Posterior vena cava (tissue), 2 donors: Measurements from ENCODE around the gene MRTFA. TPM values are rescaled to one million over a fixed set of nuclear protein-coding genes. Genes with fewer than 3 reads are reported as not detected.
"Not testable (repeated sequence)": the region's sequence is repeated elsewhere in the genome, so short reads cannot be mapped to it uniquely, and the experiment has no call there.

Experiments used
- DNase-seq: peaks from one replicate; pipeline ENCODE4 v3.0.0-alpha.2; 2020; ENCODE audit warnings: low spot score
- intact Hi-C, 2 donors: fragments of 100-400 bp; cut with DNase I; formaldehyde crosslinking; loops; one replicate each; pipeline versions ENCODE4 v1.14.1 to v1.14.2; 2022 to 2023
- total RNA-seq, 2 donors: library from RNA; stranded (reverse); fragmentation: NEBNext Ultra II Directional; extraction: Animal tissue kit (Norgen Biotek cat#: 25700); gene quantifications; one replicate each; pipeline ENCODE4 v1.2.1, GENCODE V29; 2021
- donor health status: DM: yes; HTN: yes; CAD: no.
- donor health status: DM: yes; HTN: yes; CAD: no.

The MRTFA gene
- total RNA-seq, 2 donors from 2014 or later = 72.8 to 76.5 TPM

DNA sequence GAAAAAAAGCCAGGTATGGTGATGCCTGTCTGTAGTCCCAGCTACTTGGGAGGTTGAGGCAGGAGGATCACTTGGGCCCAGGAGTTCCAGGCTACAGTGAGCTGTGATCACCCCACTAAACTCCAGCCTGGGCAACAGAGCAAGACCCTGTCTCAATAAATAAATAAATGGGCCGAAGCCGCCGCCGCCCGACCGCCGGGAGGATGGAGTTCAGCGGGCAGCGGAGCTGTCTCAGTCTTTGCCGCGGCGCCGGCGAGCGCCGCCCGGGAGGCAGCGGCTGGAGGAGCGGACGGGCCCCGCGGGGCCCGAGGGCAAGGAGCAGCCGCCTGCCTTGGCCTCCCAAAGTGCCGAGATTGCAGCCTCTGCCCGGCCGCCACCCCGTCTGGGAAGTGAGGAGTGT is 100.4 kb downstream of the MRTFA start:
- intact Hi-C loops, DNase-seq: not testable (repeated sequence)

DNA sequence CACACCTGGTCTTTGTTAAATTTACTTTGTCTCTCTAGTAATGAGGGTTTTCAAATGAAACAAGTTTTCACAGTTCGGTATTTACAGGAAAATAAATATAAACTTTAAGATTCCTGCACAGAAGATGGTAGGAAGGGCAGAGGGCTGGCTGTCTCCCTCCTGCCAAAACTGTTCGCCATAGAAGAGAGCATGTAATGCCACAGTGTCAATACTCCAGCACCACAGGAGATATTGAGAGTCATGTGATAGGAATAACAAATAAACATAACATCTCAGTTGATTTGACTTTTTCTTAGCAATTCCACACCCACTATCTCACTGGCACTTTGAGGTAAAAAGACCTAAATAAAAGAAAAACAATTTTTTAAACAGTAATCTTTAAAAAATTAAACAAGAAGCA is 100.9 kb downstream of the MRTFA start:
- intact Hi-C loops = no loop called here
- no peak for DNase-seq

DNA sequence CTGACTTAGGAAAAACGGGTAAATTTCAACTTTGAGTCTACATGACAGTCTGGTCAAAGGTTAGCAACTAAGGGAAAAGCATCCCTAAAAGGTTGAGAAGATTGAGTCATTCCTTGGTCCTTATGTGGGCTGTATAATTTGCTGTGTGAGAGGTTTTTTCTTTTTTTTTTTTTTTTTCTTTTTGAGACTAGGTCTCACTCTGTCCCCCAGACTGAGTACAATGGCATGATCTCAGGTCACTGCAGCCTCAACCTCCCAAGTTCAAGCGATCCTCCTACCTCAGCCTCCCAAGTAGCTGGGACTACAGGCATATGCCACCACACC is 101.4 kb downstream of the MRTFA start:
- intact Hi-C loops = no loop called here
- no peak for DNase-seq

DNA sequence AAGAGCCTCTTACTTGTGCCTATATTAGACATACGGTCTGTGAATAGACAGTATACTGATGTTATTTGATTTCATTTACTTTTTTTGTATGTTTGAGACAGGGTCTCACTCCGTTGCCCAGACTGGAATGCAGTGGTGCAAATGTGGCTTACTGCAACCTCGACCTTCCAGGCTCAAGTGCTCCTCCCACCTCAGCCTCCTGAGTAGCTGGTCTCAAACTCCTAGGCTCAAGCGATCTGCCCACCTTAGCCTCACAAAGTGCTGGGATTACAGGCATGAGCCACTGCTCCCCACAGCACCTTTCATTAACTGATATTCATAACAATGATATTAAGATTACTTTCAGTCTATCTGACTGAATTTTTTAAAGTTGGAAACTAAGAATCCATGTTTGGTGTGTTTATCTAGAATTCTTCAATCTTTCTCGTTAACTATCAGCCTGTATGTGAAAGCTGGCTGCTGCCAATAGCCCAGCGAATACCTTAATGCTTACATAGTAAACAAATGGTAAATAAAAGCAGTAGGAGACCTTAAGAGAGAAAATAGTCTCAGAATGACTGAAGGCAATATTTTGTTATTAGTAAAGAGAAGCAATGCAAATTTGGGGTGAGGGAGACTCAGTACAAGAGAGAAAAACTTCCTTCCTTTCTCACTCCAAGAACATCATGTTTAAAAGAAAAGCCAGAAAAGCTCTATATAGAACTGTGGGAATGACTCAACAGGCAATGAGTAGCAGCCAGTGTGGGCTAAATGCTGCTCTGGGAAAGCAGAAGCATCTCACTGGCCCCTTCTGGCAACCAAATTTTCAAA is 101.9 kb downstream of the MRTFA start:
- intact Hi-C loops = loop anchor here in 1 of 2 donors (5.0 kb wide), 1 partner anchor 103 kb away; the partner anchor contains the start of gene MRTFA
- DNase-seq = no peak

DNA sequence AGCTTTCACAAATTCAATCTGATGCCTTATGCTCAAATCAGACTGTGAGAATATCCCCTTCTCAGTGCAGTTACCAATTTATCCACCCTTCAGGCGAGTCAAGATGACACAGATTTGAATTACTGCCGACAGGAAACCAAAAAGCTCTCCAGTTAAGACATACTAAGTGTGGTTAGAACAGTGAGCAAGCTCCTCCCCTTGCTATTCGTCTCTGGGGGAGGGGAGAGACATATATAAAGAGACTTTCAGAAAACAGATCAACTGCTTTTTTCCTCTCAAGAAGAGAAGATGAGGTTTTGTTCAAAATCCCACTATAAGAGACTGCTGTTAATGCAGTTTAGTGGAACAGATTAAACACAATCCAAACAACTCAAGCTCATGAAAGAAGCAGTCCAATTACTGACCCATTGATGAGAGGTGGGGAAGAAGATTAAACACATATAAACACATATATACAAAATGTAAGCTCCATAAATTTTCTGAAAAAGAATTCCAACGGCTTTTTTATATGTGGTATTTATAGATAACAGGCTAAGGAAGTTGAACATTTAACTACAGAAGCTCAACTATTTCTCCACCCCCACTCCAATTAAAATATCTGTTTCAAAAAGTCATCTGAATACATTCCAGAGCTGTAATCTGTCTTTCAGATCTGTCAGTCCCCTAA is 102.7 kb downstream of the MRTFA start:
- DNase-seq = no peak

DNA sequence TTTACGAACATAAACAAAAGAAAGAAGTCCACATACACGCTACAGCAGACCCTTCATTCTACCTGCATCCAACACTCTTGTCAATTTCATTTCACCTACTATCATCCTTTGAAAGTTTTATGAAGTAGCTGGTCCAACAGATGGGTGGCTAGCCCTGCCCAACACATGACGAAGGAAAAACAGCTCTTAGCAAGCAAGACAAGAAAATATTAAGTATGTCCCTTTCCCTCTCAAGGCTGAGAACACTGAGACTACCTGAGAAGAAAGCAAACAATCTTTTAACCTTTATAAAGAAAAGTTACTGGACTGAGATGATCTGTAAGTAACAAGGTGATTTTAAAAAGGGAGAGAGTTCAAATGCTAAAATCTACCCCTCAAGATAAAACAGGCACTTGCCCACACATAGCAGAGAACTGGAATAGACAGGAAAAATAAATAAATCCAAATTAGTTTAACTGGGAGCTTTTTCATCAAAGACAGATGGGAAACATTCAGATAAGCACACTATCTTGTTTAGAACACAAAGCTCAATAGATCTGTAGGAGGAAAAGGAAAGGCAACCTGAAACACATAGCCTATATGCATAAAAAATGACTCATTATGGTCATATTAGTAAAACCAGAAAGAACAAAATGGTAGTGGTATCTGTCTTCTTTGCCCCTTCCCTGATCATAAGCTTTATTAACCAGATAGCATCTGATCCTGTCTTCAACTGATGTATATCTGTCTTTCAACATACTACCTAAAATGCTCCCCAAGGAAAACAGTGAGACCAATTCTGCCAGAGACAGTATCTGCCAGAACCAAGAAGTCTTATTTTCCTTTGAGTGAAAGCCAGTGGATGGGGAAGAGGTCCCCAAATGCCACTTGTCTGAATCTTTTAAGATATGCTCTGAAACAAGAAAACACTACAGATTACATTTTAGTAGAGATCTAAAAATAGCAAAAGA is 104.3 kb downstream of the MRTFA start:
- intact Hi-C loops = loop anchor here in 1 of 2 donors (5.0 kb wide), 1 partner anchor 105 kb away; the partner anchor contains the start of gene MRTFA

More for the DNA sequence above, 102.7 kb downstream of the MRTFA start:
- intact Hi-C loops = loop anchor here in 1 of 2 donors (5.0 kb wide), 1 partner anchor 103 kb away; the partner anchor contains the start of gene MRTFA

DNA sequence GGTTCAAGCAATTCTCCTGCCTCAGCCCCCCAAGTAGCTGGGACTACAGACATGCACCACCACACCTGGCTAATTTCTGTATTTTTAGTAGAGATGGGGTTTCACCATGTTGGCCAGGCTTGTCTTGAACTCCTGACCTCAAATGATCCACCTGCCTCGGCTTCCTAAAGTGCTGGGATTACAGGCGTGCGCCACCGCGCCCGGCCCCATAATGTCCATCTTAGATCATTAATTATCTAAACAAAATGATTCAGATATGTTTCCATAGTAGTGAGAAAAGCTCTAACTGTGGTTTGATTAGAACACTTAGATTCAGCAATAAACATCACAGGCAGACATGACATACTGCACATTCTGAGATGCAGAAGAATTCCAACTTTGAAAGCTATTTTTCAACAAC is 106.1 kb downstream of the MRTFA start:
- not testable (repeated sequence) for DNase-seq
- intact Hi-C loops = loop anchor here in 1 of 2 donors (5.0 kb wide), 1 partner anchor 107 kb away; the partner anchor contains the start of gene MRTFA

More for the DNA sequence above, 104.3 kb downstream of the MRTFA start:
- no peak for DNase-seq

- intact Hi-C loops = loop anchor here in 1 of 2 donors (5.0 kb wide), 1 partner anchor 107 kb away; the partner anchor contains the start of gene MRTFA
- DNase-seq = no peak
Observed at GRCh38 chr22:40529821-40530220, 106.7 kb downstream of the MRTFA start.

- no peak for DNase-seq
- intact Hi-C loops = no loop called here
Observed at GRCh38 chr22:40526960-40527359, 109.6 kb downstream of the MRTFA start.

GRCh38 chr22:40525250-40525884 is 111.2 kb downstream of the MRTFA start:
- intact Hi-C loops = no loop called here
- no peak for DNase-seq

DNA sequence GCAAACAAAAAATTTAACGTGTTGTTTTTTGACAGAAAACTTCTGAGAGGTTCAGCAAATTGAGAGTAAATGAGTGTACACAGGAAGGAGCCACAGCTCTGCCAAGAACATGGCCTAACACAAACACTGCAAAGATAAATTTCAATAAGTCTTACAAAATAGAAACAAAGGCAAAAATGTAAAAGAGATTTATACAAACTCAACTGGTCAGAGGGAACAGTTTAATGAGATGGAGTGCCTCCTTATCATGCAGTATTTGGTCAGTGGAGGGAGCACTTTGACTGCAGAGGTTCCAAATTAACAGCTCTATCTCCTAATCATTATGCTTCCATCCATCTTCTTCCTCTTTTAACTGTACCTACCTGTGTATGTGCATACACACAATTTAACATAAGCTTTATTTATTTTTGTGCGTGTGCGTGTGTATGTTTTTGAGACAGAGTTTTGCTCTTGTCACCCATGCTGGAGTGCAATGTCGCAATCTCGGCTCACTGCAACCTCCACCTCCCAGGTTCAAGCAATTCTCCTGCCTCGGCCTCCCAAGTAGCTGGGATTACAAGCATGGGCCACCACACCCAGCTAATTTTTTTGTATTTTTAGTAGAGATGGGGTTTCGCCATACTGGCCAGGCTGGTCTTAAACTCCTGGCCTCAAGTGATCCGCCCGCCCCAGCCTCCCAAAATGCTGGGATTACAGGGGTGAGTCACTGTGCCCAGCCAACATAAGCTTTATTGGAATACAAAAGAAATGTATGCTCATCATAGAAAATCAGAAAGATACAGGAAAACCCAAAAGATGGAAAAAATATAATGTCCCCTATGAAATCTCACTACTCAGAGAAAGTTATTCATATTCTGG is 111.9 kb downstream of the MRTFA start:
- no peak for DNase-seq
- intact Hi-C loops = loop anchor here in 1 of 2 donors (5.0 kb wide), 1 partner anchor 477 kb away; no protein-coding TSS in a partner anchor

DNA sequence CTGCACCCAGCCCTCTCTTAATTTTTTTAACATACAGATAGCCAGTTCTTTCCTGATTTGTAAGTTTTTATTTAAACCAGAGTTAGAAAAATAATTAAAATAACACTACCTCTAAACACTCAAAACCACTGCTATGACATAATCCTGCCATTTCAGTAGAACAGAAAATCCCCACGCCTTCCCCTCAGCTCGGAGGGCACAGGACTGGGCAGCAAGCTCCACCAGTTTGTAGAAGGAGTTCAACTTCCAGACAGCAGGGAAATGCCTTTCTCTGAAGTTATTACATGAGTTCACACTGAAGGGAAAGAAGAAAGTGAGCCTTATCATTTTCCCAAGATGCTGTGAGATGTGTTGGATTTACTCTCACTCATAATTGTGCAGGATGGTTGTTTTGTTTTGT is 114.4 kb downstream of the MRTFA start:
- DNase-seq = no peak
- intact Hi-C loops = loop anchor here in 1 of 2 donors (5.0 kb wide), 1 partner anchor 475 kb away; no protein-coding TSS in a partner anchor

GRCh38 chr22:40521046-40521445 is 115.5 kb downstream of the MRTFA start:
- no peak for DNase-seq
- intact Hi-C loops = loop anchor here in 1 of 2 donors (5.0 kb wide), 1 partner anchor 474 kb away; no protein-coding TSS in a partner anchor

GRCh38 chr22:40520562-40520961 is 116.0 kb downstream of the MRTFA start:
- intact Hi-C loops = loop anchor here in 1 of 2 donors (5.0 kb wide), 1 partner anchor 473 kb away; no protein-coding TSS in a partner anchor
- DNase-seq = no peak

- intact Hi-C loops = loop anchor here in 1 of 2 donors (5.0 kb wide), 1 partner anchor 473 kb away; no protein-coding TSS in a partner anchor
- no peak for DNase-seq
Observed at GRCh38 chr22:40519948-40520331, 116.6 kb downstream of the MRTFA start.

DNA sequence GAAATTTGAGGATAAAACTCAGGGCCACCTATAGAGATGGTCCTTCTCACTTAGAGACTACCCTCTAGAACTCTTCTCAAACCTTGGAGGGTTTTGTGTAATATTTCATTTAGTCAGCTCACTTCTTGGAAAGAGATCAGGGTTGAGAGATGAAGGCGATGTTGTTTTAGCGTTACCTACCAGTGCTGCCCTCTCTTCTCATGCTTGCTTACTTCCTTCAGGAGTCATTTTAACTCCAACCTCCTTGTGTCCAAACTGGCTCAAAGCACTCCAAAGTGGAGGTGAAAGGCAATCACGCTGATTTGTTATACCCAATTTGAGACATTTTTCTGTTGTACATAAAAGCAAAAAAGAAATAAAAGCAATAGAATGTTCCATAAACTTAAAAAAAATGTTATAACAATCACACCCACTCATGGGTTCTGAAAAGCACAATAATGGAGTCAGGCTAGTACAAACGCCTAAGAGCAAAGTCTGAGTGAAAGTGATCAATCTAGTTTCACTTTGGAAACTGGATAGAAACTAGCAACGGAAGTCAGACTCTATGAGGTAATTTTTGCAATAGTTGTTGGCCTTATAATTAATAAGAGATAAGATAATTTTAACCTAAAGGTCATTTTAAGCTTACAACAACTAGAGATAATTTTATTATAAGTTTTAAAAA is 117.1 kb downstream of the MRTFA start:
- intact Hi-C loops = no loop called here
- no peak for DNase-seq

DNA sequence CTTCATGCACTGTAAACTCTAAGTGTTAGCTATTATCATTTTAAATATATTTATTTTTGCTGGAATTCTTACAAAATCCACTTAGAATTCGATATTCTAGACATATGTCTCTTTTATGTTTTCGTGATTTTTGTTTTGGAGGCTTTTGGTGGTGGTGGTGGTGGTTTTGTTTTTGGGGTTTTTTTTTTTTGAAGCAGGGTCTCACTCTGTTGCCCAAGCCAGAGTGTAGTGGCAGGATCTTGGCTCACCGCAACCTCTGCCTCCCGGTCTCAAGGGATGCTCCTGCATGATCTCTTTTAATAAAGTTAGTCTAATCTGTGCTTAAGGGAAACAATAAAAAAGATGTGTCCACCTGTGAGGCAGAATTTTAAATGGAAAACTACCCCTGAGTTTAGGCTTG is 117.7 kb downstream of the MRTFA start:
- DNase-seq = no peak
- intact Hi-C loops = no loop called here
